HEK293T (cell line): ENCODE results near the gene XDH.

Experiments used
- CTCF ChIA-PET: fragments of 350-600 bp; formaldehyde crosslinking; extraction: SDS; loops from one replicate; lab custom pipeline; 2021; ENCODE audit warnings: antibody characterized with exemption, inconsistent platforms; lab: Yijun Ruan, JAX
- POLR2A ChIA-PET: fragments of 350-600 bp; formaldehyde crosslinking; extraction: SDS; loops from one replicate; lab custom pipeline; 2020; ENCODE audit warnings: antibody characterized with exemption, inconsistent platforms; lab: Yijun Ruan, JAX
- DNase-seq: peaks from one replicate; pipeline ENCODE4 v3.0.0; 2012; ENCODE audit warnings: mixed read lengths; ENCODE audit errors: extremely low spot score
- ARNT ChIP-seq: fragments of 450-650 bp; IDR thresholded peaks from 2 replicates; pipeline ENCODE4 v1.6.1; 2017; ENCODE audit warnings: mild to moderate bottlenecking
- BHLHE40 ChIP-seq: fragments of 450-650 bp; IDR thresholded peaks from 2 replicates; pipeline ENCODE4 v1.6.1; 2016; ENCODE audit warnings: mild to moderate bottlenecking, moderate library complexity, borderline replicate concordance
- CTBP1 ChIP-seq: fragments of 450-650 bp; IDR thresholded peaks from 2 replicates; pipeline ENCODE4 v1.6.1; 2016; ENCODE audit warnings: borderline replicate concordance
- ELF4 ChIP-seq: fragments of 450-650 bp; IDR thresholded peaks from 2 replicates; pipeline ENCODE4 v1.6.1; 2017; ENCODE audit warnings: antibody characterized with exemption
- FOXA1 ChIP-seq: fragments of 450-650 bp; IDR thresholded peaks from 2 replicates; pipeline ENCODE4 v1.6.1; 2016; ENCODE audit warnings: mild to moderate bottlenecking
- FOXK2 ChIP-seq: fragments of 450-650 bp; IDR thresholded peaks from 2 replicates; pipeline ENCODE4 v1.6.1; 2016; ENCODE audit warnings: mild to moderate bottlenecking
- FOXM1 ChIP-seq: fragments of 450-650 bp; IDR thresholded peaks from 2 replicates; pipeline ENCODE4 v1.6.1; 2017; ENCODE audit warnings: mild to moderate bottlenecking, borderline replicate concordance
- HDGF ChIP-seq: fragments of 450-650 bp; IDR thresholded peaks from 2 replicates; pipeline ENCODE4 v1.6.1; 2017; ENCODE audit warnings: antibody characterized with exemption, borderline replicate concordance
- L3MBTL2 ChIP-seq: fragments of 450-650 bp; conservative IDR thresholded peaks from 2 replicates; pipeline ENCODE4 v1.6.1; 2016; ENCODE audit warnings: mild to moderate bottlenecking
- LEF1 ChIP-seq: fragments of 450-650 bp; IDR thresholded peaks from 2 replicates; pipeline ENCODE4 v1.6.1; 2017; ENCODE audit warnings: mild to moderate bottlenecking, borderline replicate concordance
- NFRKB ChIP-seq: fragments of 450-650 bp; IDR thresholded peaks from 2 replicates; pipeline ENCODE4 v1.6.1; 2016; ENCODE audit warnings: mild to moderate bottlenecking, moderate library complexity
- PKNOX1 ChIP-seq: fragments of 450-650 bp; IDR thresholded peaks from 2 replicates; pipeline ENCODE4 v1.6.1; 2016
- SP1 ChIP-seq: fragments of 450-650 bp; IDR thresholded peaks from 2 replicates; pipeline ENCODE4 v1.6.1; 2017
- SUZ12 ChIP-seq: fragments of 450-650 bp; IDR thresholded peaks from 2 replicates; pipeline ENCODE4 v1.6.1; 2016; ENCODE audit warnings: mild to moderate bottlenecking
- TARDBP ChIP-seq: fragments of 450-650 bp; IDR thresholded peaks from 2 replicates; pipeline ENCODE4 v1.6.1; 2016
- ZNF384 ChIP-seq: fragments of 450-650 bp; IDR thresholded peaks from 2 replicates; pipeline ENCODE4 v1.6.1; 2016

The XDH gene

GRCh38 chr2:31430439-31431165, 16.1 kb upstream of the XDH start:
- no peak for DNase-seq
- TF ChIP-seq ZNF384 (no peak), FOXK2 (no peak), SUZ12 (no peak), L3MBTL2 (no peak), HDGF (no peak), NFRKB (no peak), TARDBP (no peak), SP1 (no peak), FOXM1 (no peak), BHLHE40 (no peak), ELF4 (no peak), LEF1 (no peak), ARNT (no peak), PKNOX1 (no peak), FOXA1 (no peak), CTBP1 (no peak)
- ChIA-PET CTCF (no interaction called here), POLR2A (no interaction called here)

- no peak for TF ChIP-seq LEF1
- TF ChIP-seq ARNT = no peak
- no peak for TF ChIP-seq FOXM1
- no peak for TF ChIP-seq NFRKB
- no peak for TF ChIP-seq CTBP1
- no peak for TF ChIP-seq BHLHE40
- TF ChIP-seq FOXA1 = no peak
- TF ChIP-seq PKNOX1 = no peak
- no peak for TF ChIP-seq SUZ12
- no peak for TF ChIP-seq SP1
- TF ChIP-seq TARDBP = no peak
- TF ChIP-seq ELF4 = no peak
- TF ChIP-seq ZNF384 = no peak
- no peak for TF ChIP-seq FOXK2
- DNase-seq = no peak
- CTCF ChIA-PET = no interaction called here
- POLR2A ChIA-PET = no interaction called here
Observed at GRCh38 chr2:31429759-31430438, 15.4 kb upstream of the XDH start.

GRCh38 chr2:31429040-31429439, 14.5 kb upstream of the XDH start:
- TF ChIP-seq ARNT (no peak), ZNF384 (no peak), CTBP1 (no peak), HDGF (no peak), BHLHE40 (no peak), FOXK2 (no peak), SUZ12 (no peak), FOXA1 (no peak), NFRKB (no peak)
- no peak for DNase-seq
- ChIA-PET CTCF (no interaction called here), POLR2A (no interaction called here)

GRCh38 chr2:31428001-31428418, 13.5 kb upstream of the XDH start:
- CTCF ChIA-PET = no interaction called here
- POLR2A ChIA-PET = no interaction called here
- no peak for DNase-seq
- TF ChIP-seq SP1 (no peak), HDGF (no peak), BHLHE40 (no peak), FOXK2 (no peak), FOXM1 (no peak), L3MBTL2 (no peak), ELF4 (no peak), CTBP1 (no peak), TARDBP (no peak), PKNOX1 (no peak), SUZ12 (no peak), FOXA1 (no peak), ARNT (no peak), ZNF384 (no peak), LEF1 (no peak), NFRKB (no peak)

GRCh38 chr2:31426096-31426495, 11.6 kb upstream of the XDH start:
- TF ChIP-seq SUZ12 (no peak), ARNT (no peak), ZNF384 (no peak), FOXA1 (no peak), FOXM1 (no peak), CTBP1 (no peak), L3MBTL2 (no peak), LEF1 (no peak), FOXK2 (no peak), TARDBP (no peak), NFRKB (no peak), SP1 (no peak), PKNOX1 (no peak), ELF4 (no peak), HDGF (no peak), BHLHE40 (no peak)
- DNase-seq = no peak
- ChIA-PET CTCF (no interaction called here), POLR2A (no interaction called here)
